MCF 10A (cell line): ENCODE measurements around the gene GNAL. TPM values are rescaled to one million over a fixed set of nuclear protein-coding genes. Genes with fewer than 3 reads are reported as not detected.

Source experiments
- BruUV-seq: library from RNA; stranded (reverse); fragments of 400-500 nt; replicated peaks from 2 replicates; lab custom pipeline; 2021; lab: Mats Ljungman, UMichigan
- CTCF ChIA-PET: fragments of 300-600 bp; sonication (Branson Sonifier 250); formaldehyde crosslinking; extraction: SDS; loops from one replicate; lab custom pipeline; 2021; ENCODE audit warnings: antibody characterized with exemption, inconsistent platforms; lab: Yijun Ruan, JAX
- POLR2A ChIA-PET: fragments of 300-600, 350-650 bp; sonication (Branson Sonifier 250); formaldehyde crosslinking; extraction: SDS; loops from one replicate; lab custom pipeline; 2020; ENCODE audit warnings: antibody characterized with exemption, inconsistent platforms; lab: Yijun Ruan, JAX
- DNase-seq: peaks from one replicate; pipeline ENCODE4 v3.0.0-alpha.2; 2018; ENCODE audit not compliant: unreplicated experiment
- H3K27ac Mint-ChIP-seq: one replicate; pipeline ENCODE4 v1.8.0; 2022; ENCODE audit warnings: mild to moderate bottlenecking, low read depth, mixed read lengths; ENCODE audit not compliant: unreplicated experiment
- H3K27me3 Mint-ChIP-seq: one replicate; pipeline ENCODE4 v1.8.0; 2022; ENCODE audit warnings: mixed read lengths; ENCODE audit not compliant: insufficient read depth, unreplicated experiment
- H3K36me3 Mint-ChIP-seq: one replicate; pipeline ENCODE4 v1.8.0; 2022; ENCODE audit warnings: mild to moderate bottlenecking, moderate library complexity, mixed read lengths; ENCODE audit not compliant: insufficient read depth, unreplicated experiment
- H3K4me1 Mint-ChIP-seq: one replicate; pipeline ENCODE4 v1.8.0; 2022; ENCODE audit warnings: mixed read lengths; ENCODE audit not compliant: insufficient read depth, unreplicated experiment
- H3K4me3 Mint-ChIP-seq: one replicate; pipeline ENCODE4 v1.8.0; 2022; ENCODE audit warnings: mild to moderate bottlenecking, moderate library complexity, mixed read lengths; ENCODE audit not compliant: unreplicated experiment
- H3K9me3 Mint-ChIP-seq: one replicate; pipeline ENCODE4 v1.8.0; 2022; ENCODE audit warnings: mixed read lengths; ENCODE audit not compliant: unreplicated experiment
- intact Hi-C: fragments of 100-400 bp; cut with micrococcal nuclease; formaldehyde crosslinking; loops from 2 replicates; pipeline ENCODE4 v1.14.1; 2022
- total RNA-seq: library from RNA; stranded (reverse); gene quantifications from 2 replicates; pipeline ENCODE4 v1.2.3, GENCODE V29; 2022
- TF ChIP-seq, protein P1 (sequence below): fragments of 200-600 bp; IDR thresholded peaks from one replicate; pipeline ENCODE4 v1.8.0; 2022; ENCODE audit warnings: antibody characterized with exemption, mild to moderate bottlenecking; ENCODE audit not compliant: unreplicated experiment

Gene GNAL
- total RNA-seq, 1 experiment from 2014 or later: 1.6 TPM

- CTCF ChIA-PET: interaction anchor here (0.6 to 14.8 kb wide), 3 partner anchors 60 to 346 kb away, joined by 3 to 347 read pairs (median 19); no protein-coding TSS in a partner anchor
- TF ChIP-seq, protein P1, sequence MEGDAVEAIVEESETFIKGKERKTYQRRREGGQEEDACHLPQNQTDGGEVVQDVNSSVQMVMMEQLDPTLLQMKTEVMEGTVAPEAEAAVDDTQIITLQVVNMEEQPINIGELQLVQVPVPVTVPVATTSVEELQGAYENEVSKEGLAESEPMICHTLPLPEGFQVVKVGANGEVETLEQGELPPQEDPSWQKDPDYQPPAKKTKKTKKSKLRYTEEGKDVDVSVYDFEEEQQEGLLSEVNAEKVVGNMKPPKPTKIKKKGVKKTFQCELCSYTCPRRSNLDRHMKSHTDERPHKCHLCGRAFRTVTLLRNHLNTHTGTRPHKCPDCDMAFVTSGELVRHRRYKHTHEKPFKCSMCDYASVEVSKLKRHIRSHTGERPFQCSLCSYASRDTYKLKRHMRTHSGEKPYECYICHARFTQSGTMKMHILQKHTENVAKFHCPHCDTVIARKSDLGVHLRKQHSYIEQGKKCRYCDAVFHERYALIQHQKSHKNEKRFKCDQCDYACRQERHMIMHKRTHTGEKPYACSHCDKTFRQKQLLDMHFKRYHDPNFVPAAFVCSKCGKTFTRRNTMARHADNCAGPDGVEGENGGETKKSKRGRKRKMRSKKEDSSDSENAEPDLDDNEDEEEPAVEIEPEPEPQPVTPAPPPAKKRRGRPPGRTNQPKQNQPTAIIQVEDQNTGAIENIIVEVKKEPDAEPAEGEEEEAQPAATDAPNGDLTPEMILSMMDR: no peak
- peak; percentile 33 for DNase-seq
- Mint-ChIP-seq H3K36me3 (no peaks in the 10 kb centered on the region), H3K27me3 (peaks cover 13% of the 10 kb centered on the region), H3K4me1 (peaks cover 4% of the 10 kb centered on the region), H3K9me3 (no peaks in the 10 kb centered on the region), H3K4me3 (no peak overlapping the region), H3K27ac (no peak overlapping the region)
- POLR2A ChIA-PET: interaction anchor here (0.9 kb wide), 3 partner anchors 10 to 71 kb away, joined by 3 read pairs; no protein-coding TSS in a partner anchor
- no TSS peak for BruUV-seq
- intact Hi-C loops: no loop called here
Observed at GRCh38 chr18:11726556-11726955, 37.5 kb downstream of the GNAL start.

GRCh38 chr18:11728249-11728648 is 39.2 kb downstream of the GNAL start:
- intact Hi-C loops: loop anchor here (1.0 kb wide), 1 partner anchor 72 kb away; no protein-coding TSS in a partner anchor
- POLR2A ChIA-PET: interaction anchor here (0.6 to 3.1 kb wide), 4 partner anchors 8 to 180 kb away, joined by 3 to 40 read pairs (median 4); partner anchors contain the start of gene MPPE1
- H3K36me3 Mint-ChIP-seq: no peaks in the 10 kb centered on the region
- peak; percentile 59 for DNase-seq
- H3K4me3 Mint-ChIP-seq: no peak overlapping the region
- no TSS peak for BruUV-seq
- CTCF ChIA-PET: interaction anchor here (0.5 to 14.8 kb wide), 36 partner anchors 8 to 691 kb away, joined by 3 to 347 read pairs (median 4); no protein-coding TSS in a partner anchor
- peaks cover 13% of the 10 kb centered on the region for H3K27me3 Mint-ChIP-seq
- no peak overlapping the region for H3K27ac Mint-ChIP-seq
- H3K9me3 Mint-ChIP-seq: no peaks in the 10 kb centered on the region
- H3K4me1 Mint-ChIP-seq: peaks cover 4% of the 10 kb centered on the region
- TF ChIP-seq, protein P1: peak; percentile 41

GRCh38 chr18:11729556-11729955 is 40.5 kb downstream of the GNAL start:
- POLR2A ChIA-PET: interaction anchor here (0.6 to 3.1 kb wide), 5 partner anchors 56 to 216 kb away, joined by 3 to 40 read pairs (median 3); no protein-coding TSS in a partner anchor

DNA sequence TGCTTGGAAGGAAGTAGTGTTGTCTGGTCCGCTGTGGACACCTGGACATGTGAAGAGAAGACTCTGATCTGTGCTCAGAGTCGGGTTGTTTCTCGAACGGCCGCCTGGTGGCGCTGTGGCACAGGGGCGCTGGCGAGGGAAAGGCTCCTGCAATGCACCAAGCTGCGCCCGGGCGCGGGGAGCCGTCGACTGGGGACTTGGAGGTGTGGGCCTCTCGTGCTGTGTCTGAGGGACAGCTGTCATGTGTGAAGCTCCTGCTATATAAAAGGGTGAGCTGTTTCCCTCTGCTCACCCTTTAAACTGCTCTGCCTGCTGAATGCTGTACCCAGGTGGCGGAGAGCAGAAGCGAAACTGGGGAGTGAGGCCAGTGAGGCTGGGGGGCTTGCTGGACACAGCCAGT is 44.0 kb downstream of the GNAL start:
- intact Hi-C loops: loop anchor here (1.0 to 5.0 kb wide), 4 partner anchors 119 to 306 kb away; partner anchors contain the start of gene CHMP1B

More at GRCh38 chr18:11729556-11729955, 40.5 kb downstream of the GNAL start:
- Mint-ChIP-seq H3K27ac (no peak overlapping the region), H3K4me3 (no peak overlapping the region), H3K36me3 (no peaks in the 10 kb centered on the region), H3K4me1 (peaks cover 4% of the 10 kb centered on the region), H3K27me3 (peaks cover 18% of the 10 kb centered on the region), H3K9me3 (no peaks in the 10 kb centered on the region)
- intact Hi-C loops: no loop called here
- TF ChIP-seq, protein P1: no peak
- no peak for DNase-seq
- CTCF ChIA-PET: interaction anchor here (0.6 to 14.8 kb wide), 5 partner anchors 36 to 310 kb away, joined by 3 to 347 read pairs (median 4); no protein-coding TSS in a partner anchor
- no TSS peak for BruUV-seq

More for the DNA sequence above, 44.0 kb downstream of the GNAL start:
- DNase-seq: peak; percentile 75
- ChIA-PET POLR2A (interaction anchor here (0.6 to 1.3 kb wide), 3 partner anchors 77 to 139 kb away, joined by 3 to 6 read pairs (median 3); no protein-coding TSS in a partner anchor), CTCF (interaction anchor here (0.6 to 14.8 kb wide), 52 partner anchors 9 to 608 kb away, joined by 3 to 347 read pairs (median 4); no protein-coding TSS in a partner anchor)
- Mint-ChIP-seq H3K36me3 (no peaks in the 10 kb centered on the region), H3K27ac (no peak overlapping the region), H3K9me3 (no peaks in the 10 kb centered on the region), H3K4me3 (peak overlapping the region; percentile 17), H3K27me3 (peaks cover 30% of the 10 kb centered on the region), H3K4me1 (no peaks in the 10 kb centered on the region)
- TF ChIP-seq, protein P1: peak; percentile 90
- no TSS peak for BruUV-seq
